ENCODE results near the gene EEF1B2.
"Not testable (repeated sequence)": the region's sequence is repeated elsewhere in the genome, so short reads cannot be mapped to it uniquely, and the experiment has no call there.

Gene EEF1B2

DNA sequence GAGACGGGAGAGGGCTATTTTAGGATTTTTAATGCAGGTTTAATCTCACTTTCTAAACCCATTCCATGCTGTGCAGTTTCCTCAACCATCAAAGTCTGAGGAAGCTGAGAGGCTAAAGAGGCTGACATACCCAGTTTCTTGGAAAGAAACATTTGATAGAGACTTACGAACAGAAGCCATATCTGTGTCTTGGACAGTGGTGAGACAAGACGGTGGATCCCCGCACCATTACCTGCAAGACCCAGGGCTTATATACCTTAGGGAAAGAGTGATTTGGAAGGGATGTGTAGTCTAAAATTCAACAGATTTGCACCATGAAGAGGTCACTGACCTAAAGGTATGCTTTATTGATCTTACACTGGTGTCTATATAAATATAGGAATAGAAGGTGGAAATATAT, 13.5 kb downstream of the EEF1B2 start:
- TF ChIP-seq BACH2 (CRISPR knock-in tag; IDR thresholded peaks at IDR 0.05; ENCODE audit: borderline replicate concordance) (no peak), OSR1 (CRISPR knock-in tag; IDR thresholded peaks at IDR 0.05) (no peak)
- no peak for ATAC-seq

DNA sequence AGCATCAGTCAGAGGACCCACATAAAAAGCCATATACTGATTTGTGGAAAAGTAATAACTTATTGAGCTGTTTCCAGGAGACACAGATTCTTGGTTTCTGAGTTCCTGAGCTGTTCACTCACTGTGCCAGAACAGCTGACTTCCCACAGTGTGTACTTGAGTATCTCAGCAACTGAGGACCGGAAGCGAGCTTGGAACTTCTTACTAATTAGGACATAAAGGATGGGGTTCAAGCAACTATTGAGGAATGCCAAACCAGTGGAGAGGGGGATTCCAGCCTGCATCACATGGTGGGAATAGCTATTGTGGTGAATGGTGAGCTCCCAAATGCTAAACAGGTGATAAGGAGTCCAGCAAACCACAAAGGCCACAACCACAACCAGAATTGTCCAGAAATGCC, 16.4 kb downstream of the EEF1B2 start:
- TF ChIP-seq PPARA (CRISPR knock-in tag; IDR thresholded peaks at IDR 0.05; ENCODE audit: borderline replicate concordance) (no peak), ZFP30 (CRISPR knock-in tag; IDR thresholded peaks at IDR 0.05) (no peak)
- no peak for ATAC-seq

DNA sequence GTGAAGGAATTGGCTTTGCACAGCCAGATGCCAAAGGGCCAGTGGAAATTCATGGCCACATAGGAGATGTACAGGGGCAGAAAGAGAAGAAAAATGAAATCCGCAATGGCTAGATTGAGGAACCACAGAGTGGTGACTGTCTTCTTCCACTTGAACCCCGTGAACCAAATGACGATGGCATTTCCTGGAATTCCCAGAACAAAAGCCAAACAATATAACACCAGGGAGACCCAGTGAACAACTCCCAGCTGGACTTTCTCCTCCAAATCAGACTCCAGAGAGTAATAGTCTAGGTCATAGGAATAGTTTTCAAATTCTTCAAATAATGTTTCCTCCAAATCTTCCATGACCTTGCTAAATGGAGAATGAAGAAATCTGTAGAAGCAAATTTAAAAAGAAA, 17.2 kb downstream of the EEF1B2 start:
- no peak for ATAC-seq
- no peak for TF ChIP-seq ZC3H10 (CRISPR knock-in tag; IDR thresholded peaks at IDR 0.05)
- no peak for TF ChIP-seq ARNTL (CRISPR knock-in tag; IDR thresholded peaks at IDR 0.05; ENCODE audit: borderline replicate concordance, low read depth)

DNA sequence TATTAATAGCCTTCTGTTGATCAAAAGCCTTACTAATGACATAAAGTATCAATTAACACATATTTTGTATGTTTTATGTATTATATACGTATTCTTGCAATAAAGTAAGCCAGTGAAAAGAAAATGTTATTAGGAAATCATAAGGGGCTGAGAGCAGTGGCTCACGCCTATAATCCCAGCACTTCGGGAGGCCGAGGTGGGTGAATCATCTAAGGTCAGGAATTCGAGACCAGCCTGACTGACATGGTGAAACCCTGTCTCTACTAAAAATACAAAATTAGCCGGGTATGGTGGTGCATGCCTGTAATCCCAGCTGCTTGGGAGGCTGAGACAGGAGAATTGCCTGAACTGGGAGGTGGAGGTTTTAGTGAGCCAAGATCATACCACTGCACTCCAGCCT, 21.8 kb downstream of the EEF1B2 start:
- ATAC-seq: not testable (repeated sequence)

DNA sequence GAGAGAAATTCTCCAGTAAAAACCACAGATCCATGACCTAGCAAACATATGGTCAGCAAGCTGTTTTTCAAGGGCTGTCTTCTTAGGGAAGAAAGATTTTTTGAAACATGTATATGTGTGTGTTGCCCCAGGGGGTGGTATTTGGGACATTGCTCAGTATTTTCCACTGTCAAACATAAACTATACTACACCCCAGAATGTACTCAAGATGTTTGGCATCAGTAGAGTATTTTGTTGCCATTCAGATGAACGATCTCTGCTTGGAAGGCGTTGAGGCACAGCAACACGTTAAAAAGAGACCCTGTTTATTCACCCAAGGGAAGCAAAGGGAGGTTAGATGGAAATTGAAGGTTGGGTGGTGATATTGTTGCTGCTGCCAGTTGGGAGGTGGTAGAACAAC, 30.0 kb downstream of the EEF1B2 start:
- TF ChIP-seq, protein P1, sequence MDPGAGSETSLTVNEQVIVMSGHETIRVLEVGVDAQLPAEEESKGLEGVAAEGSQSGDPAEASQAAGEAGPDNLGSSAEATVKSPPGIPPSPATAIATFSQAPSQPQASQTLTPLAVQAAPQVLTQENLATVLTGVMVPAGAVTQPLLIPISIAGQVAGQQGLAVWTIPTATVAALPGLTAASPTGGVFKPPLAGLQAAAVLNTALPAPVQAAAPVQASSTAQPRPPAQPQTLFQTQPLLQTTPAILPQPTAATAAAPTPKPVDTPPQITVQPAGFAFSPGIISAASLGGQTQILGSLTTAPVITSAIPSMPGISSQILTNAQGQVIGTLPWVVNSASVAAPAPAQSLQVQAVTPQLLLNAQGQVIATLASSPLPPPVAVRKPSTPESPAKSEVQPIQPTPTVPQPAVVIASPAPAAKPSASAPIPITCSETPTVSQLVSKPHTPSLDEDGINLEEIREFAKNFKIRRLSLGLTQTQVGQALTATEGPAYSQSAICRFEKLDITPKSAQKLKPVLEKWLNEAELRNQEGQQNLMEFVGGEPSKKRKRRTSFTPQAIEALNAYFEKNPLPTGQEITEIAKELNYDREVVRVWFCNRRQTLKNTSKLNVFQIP (CRISPR knock-in tag; IDR thresholded peaks at IDR 0.05; ENCODE audit: borderline replicate concordance, low read depth): no peak
- TF ChIP-seq ZFP3 (CRISPR knock-in tag; IDR thresholded peaks at IDR 0.05) (no peak), ZFP30 (CRISPR knock-in tag; IDR thresholded peaks at IDR 0.05) (no peak), ISL1 (CRISPR knock-in tag; IDR thresholded peaks at IDR 0.05) (no peak), ZC3H10 (CRISPR knock-in tag; IDR thresholded peaks at IDR 0.05) (no peak), PPARA (CRISPR knock-in tag; IDR thresholded peaks at IDR 0.05; ENCODE audit: borderline replicate concordance) (no peak), RARB (CRISPR knock-in tag; IDR thresholded peaks at IDR 0.05) (no peak), TCF4 (CRISPR knock-in tag; IDR thresholded peaks at IDR 0.05; ENCODE audit: borderline replicate concordance) (no peak), GLIS3 (CRISPR knock-in tag; IDR thresholded peaks at IDR 0.05) (no peak), ZNF565 (CRISPR knock-in tag; conservative IDR thresholded peaks at IDR 0.05; ENCODE audit: low read depth) (no peak), ZNF70 (CRISPR knock-in tag; IDR thresholded peaks at IDR 0.05) (no peak), ARNTL (CRISPR knock-in tag; IDR thresholded peaks at IDR 0.05; ENCODE audit: borderline replicate concordance, low read depth) (no peak), BACH2 (CRISPR knock-in tag; IDR thresholded peaks at IDR 0.05; ENCODE audit: borderline replicate concordance) (no peak)
- TF ChIP-seq, protein P2, sequence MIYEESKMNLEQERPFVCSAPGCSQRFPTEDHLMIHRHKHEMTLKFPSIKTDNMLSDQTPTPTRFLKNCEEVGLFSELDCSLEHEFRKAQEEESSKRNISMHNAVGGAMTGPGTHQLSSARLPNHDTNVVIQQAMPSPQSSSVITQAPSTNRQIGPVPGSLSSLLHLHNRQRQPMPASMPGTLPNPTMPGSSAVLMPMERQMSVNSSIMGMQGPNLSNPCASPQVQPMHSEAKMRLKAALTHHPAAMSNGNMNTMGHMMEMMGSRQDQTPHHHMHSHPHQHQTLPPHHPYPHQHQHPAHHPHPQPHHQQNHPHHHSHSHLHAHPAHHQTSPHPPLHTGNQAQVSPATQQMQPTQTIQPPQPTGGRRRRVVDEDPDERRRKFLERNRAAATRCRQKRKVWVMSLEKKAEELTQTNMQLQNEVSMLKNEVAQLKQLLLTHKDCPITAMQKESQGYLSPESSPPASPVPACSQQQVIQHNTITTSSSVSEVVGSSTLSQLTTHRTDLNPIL (CRISPR knock-in tag; IDR thresholded peaks at IDR 0.05; ENCODE audit: low read depth): no peak
- TF ChIP-seq, protein P3, sequence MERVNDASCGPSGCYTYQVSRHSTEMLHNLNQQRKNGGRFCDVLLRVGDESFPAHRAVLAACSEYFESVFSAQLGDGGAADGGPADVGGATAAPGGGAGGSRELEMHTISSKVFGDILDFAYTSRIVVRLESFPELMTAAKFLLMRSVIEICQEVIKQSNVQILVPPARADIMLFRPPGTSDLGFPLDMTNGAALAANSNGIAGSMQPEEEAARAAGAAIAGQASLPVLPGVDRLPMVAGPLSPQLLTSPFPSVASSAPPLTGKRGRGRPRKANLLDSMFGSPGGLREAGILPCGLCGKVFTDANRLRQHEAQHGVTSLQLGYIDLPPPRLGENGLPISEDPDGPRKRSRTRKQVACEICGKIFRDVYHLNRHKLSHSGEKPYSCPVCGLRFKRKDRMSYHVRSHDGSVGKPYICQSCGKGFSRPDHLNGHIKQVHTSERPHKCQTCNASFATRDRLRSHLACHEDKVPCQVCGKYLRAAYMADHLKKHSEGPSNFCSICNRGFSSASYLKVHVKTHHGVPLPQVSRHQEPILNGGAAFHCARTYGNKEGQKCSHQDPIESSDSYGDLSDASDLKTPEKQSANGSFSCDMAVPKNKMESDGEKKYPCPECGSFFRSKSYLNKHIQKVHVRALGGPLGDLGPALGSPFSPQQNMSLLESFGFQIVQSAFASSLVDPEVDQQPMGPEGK (CRISPR knock-in tag; IDR thresholded peaks at IDR 0.05; ENCODE audit: borderline replicate concordance): no peak
- TF ChIP-seq, protein P4, sequence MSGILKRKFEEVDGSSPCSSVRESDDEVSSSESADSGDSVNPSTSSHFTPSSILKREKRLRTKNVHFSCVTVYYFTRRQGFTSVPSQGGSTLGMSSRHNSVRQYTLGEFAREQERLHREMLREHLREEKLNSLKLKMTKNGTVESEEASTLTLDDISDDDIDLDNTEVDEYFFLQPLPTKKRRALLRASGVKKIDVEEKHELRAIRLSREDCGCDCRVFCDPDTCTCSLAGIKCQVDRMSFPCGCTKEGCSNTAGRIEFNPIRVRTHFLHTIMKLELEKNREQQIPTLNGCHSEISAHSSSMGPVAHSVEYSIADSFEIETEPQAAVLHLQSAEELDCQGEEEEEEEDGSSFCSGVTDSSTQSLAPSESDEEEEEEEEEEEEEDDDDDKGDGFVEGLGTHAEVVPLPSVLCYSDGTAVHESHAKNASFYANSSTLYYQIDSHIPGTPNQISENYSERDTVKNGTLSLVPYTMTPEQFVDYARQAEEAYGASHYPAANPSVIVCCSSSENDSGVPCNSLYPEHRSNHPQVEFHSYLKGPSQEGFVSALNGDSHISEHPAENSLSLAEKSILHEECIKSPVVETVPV (CRISPR knock-in tag; IDR thresholded peaks at IDR 0.05): no peak
- TF ChIP-seq, protein P5, sequence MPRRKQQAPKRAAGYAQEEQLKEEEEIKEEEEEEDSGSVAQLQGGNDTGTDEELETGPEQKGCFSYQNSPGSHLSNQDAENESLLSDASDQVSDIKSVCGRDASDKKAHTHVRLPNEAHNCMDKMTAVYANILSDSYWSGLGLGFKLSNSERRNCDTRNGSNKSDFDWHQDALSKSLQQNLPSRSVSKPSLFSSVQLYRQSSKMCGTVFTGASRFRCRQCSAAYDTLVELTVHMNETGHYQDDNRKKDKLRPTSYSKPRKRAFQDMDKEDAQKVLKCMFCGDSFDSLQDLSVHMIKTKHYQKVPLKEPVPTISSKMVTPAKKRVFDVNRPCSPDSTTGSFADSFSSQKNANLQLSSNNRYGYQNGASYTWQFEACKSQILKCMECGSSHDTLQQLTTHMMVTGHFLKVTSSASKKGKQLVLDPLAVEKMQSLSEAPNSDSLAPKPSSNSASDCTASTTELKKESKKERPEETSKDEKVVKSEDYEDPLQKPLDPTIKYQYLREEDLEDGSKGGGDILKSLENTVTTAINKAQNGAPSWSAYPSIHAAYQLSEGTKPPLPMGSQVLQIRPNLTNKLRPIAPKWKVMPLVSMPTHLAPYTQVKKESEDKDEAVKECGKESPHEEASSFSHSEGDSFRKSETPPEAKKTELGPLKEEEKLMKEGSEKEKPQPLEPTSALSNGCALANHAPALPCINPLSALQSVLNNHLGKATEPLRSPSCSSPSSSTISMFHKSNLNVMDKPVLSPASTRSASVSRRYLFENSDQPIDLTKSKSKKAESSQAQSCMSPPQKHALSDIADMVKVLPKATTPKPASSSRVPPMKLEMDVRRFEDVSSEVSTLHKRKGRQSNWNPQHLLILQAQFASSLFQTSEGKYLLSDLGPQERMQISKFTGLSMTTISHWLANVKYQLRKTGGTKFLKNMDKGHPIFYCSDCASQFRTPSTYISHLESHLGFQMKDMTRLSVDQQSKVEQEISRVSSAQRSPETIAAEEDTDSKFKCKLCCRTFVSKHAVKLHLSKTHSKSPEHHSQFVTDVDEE (CRISPR knock-in tag; IDR thresholded peaks at IDR 0.05): no peak
- no peak for ATAC-seq
